GM13976 (cell line): ENCODE measurements around the gene KRTAP5-6.

Source experiments
- DNase-seq: peaks from one replicate; pipeline ENCODE4 v3.0.0; 2012; ENCODE audit warnings: low spot score
- in situ Hi-C: fragments of 300-500 bp; cut with MboI; formaldehyde crosslinking; loops from one replicate; pipeline ENCODE4 v1.12.0; 2022; ENCODE audit warnings: low sequenced_read_pairs, mixed read lengths, inconsistent platforms; ENCODE audit not compliant: unreplicated experiment
- TF ChIP-seq, protein P1 (sequence below): IDR thresholded peaks from 2 replicates; pipeline ENCODE4 v1.5.1; 2012; ENCODE audit warnings: borderline replicate concordance, mild to moderate bottlenecking; ENCODE audit not compliant: insufficient read depth; ENCODE audit errors: extremely low read depth, missing control alignments, control extremely low read depth

The KRTAP5-6 gene

DNA sequence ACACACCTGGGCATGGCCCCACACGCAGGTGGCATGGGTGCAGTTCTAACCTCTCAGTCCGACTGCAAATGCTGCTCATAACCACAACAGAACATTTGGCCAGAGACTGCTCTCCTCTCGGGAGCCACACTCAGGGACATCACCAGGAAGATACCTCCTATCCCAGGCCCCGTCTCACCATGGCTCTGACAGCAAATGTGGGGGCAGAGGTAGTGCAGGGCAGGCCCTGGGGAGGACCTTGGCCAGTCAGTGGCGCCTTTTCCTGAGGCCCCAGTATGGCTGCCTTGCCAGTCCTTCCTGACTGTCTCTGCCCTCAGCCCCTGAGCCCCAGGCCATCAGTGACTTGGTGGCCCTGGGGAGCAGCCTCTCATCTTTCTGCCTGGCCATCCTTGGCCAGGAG, 2.8 kb downstream of the KRTAP5-6 start:
- TF ChIP-seq, protein P1, sequence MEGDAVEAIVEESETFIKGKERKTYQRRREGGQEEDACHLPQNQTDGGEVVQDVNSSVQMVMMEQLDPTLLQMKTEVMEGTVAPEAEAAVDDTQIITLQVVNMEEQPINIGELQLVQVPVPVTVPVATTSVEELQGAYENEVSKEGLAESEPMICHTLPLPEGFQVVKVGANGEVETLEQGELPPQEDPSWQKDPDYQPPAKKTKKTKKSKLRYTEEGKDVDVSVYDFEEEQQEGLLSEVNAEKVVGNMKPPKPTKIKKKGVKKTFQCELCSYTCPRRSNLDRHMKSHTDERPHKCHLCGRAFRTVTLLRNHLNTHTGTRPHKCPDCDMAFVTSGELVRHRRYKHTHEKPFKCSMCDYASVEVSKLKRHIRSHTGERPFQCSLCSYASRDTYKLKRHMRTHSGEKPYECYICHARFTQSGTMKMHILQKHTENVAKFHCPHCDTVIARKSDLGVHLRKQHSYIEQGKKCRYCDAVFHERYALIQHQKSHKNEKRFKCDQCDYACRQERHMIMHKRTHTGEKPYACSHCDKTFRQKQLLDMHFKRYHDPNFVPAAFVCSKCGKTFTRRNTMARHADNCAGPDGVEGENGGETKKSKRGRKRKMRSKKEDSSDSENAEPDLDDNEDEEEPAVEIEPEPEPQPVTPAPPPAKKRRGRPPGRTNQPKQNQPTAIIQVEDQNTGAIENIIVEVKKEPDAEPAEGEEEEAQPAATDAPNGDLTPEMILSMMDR: no peak
- no peak for DNase-seq
- in situ Hi-C loops: loop anchor here (10.0 kb wide), 1 partner anchor 115 kb away; no protein-coding TSS in a partner anchor

GRCh38 chr11:1701091-1701807, 4.3 kb downstream of the KRTAP5-6 start:
- in situ Hi-C loops: no loop called here
- no peak for DNase-seq
- TF ChIP-seq, protein P1: no peak

DNA sequence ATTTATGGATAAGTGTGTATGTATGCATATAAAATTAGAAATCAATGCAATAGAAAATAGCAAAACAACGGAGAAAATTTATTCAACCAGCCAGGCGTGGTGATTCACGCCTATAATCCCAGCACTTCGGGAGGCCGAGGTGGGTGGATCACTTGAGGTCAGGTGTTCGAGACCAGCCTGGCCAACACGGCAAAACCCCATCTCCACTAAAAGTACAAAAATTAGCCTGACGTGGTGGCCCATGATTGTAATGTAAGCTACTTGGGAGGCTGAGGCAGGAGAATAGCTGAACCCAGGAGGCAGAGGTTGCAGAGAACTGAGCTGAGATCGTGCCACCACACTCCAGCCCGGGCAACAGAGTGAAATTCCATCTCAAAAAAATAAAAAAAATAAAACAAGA, 5.5 kb downstream of the KRTAP5-6 start:
- TF ChIP-seq, protein P1: no peak
- in situ Hi-C loops: no loop called here
- DNase-seq: no peak

GRCh38 chr11:1703146-1703545, 6.2 kb downstream of the KRTAP5-6 start:
- in situ Hi-C loops: no loop called here
- DNase-seq: no peak
- TF ChIP-seq, protein P1: no peak

DNA sequence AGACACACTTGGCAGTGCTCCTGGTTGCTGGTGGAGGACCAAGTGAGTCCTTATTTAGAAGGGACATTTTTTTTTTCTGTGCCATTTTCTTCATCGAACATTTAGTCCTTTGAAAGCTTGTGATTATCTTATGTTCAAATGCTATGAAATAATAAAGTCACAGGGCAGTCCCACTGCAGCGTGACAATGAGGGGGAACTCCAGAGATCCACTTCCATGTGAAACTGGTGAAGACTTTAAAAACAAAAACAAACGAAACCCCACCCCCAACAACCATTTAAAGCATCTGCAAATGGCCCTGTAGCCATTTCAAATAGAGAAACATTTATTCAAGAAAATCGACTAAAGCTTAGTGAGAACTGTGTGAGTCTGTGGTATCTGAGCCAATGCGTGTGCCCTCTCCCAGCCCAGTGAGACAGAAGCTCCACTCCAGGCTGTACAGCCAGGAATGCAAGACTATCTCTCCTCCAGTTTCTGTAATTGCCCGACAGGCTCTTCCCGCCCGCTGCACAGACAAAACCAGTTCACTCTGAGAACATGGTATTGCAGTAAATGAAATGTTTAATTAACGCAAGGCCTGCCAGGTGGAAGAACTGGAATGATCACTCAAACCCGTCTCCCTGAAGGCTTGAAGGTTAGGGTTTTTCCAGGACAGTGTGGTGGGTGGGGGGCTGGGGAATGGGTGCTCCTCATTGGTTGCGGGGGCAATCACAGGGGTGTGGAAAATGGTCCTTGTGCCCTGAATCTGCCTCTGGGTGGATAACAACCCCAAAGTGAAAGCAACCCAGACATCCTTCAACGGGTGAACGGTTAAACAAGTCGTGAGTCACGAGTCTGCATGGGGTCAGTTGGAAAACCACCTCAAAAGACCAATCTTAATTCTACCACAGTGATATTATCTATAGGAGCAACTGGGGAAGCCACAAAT, 8.4 kb downstream of the KRTAP5-6 start:
- TF ChIP-seq, protein P1: no peak
- no peak for DNase-seq

GRCh38 chr11:1706634-1707400, 9.8 kb downstream of the KRTAP5-6 start:
- TF ChIP-seq, protein P1: peak; percentile 12
- no peak for DNase-seq
- in situ Hi-C loops: no loop called here

More for the DNA sequence above, 8.4 kb downstream of the KRTAP5-6 start:
- in situ Hi-C loops: no loop called here
